Stomach (tissue), 9 donors: ENCODE results near the gene PSMD14. TPM values are rescaled to one million over a fixed set of nuclear protein-coding genes. Genes with fewer than 3 reads are reported as not detected.
"Not testable (repeated sequence)": the region's sequence is repeated elsewhere in the genome, so short reads cannot be mapped to it uniquely, and the experiment has no call there.

Experiments
- DNase-seq, 2 donors: peaks; one replicate each; pipeline versions ENCODE4 v3.0.0 to v3.0.0-alpha.2; 2013 to 2019
- H3K27ac ChIP-seq, 5 donors: fragments of 200-600 bp in 4 of 5; sonication (generic) in 4 of 5; one replicate each; pipeline ENCODE4 v1.5.1; 2013 to 2019; ENCODE audit warnings: mild to moderate bottlenecking in 1 of 5, moderate library complexity in 1 of 5
- H3K27me3 ChIP-seq, 3 donors: fragments of 200-600 bp; sonication (generic); one replicate each; pipeline ENCODE4 v1.5.1; 2017 to 2019; ENCODE audit warnings: mixed run types in 1 of 3
- H3K36me3 ChIP-seq, 4 donors: fragments of 200-600 bp; sonication (generic); 1 replicate in 3 of 4; 2 replicates in 1 of 4; pipeline ENCODE4 v1.5.1; 2016 to 2019
- H3K4me1 ChIP-seq, 4 donors: fragments of 200-600 bp; sonication (generic); one replicate each; pipeline ENCODE4 v1.5.1; 2016 to 2019
- H3K4me3 ChIP-seq, 4 donors: fragments of 200-600 bp; sonication (generic) in 3 of 4; one replicate each; pipeline ENCODE4 v1.5.1; 2016 to 2019; ENCODE audit warnings: mild to moderate bottlenecking in 1 of 4
- H3K9me3 ChIP-seq, 4 donors: fragments of 200-600 bp; sonication (generic); one replicate each; pipeline ENCODE4 v1.5.1; 2016 to 2019
- EP300 ChIP-seq: sonication (generic); formaldehyde crosslinking; IDR thresholded peaks from one replicate; pipeline ENCODE4 v1.6.1; 2017; ENCODE audit warnings: antibody characterized with exemption
- POLR2A ChIP-seq, 4 donors: fragments of 450-650 bp; IDR thresholded peaks; one replicate each; pipeline ENCODE4 v1.6.1; 2016; ENCODE audit warnings: antibody characterized with exemption in 4 of 4, control low read depth in 2 of 4, mild to moderate bottlenecking in 1 of 4, moderate library complexity in 1 of 4
- POLR2AphosphoS5 ChIP-seq, 3 donors: sonication (generic); formaldehyde crosslinking; IDR thresholded peaks; one replicate each; pipeline ENCODE4 v1.6.1; 2016; ENCODE audit warnings: antibody characterized with exemption in 3 of 3
- WGBS, 5 donors: extraction: QIAGEN DNeasy Blood & Tissue Kit in 3 of 5; methylation state at CpG; one replicate each; pipeline versions ENCODE4 v1.1.5 to v1.1.7; 2013 to 2018; 5-methylcytosine and 5-hydroxymethylcytosine counted together
- intact Hi-C: fragments of 100-400 bp; cut with DNase I; formaldehyde crosslinking; loops from one replicate; pipeline ENCODE4 v1.15.1; 2023; ENCODE audit warnings: low total_unique reads
- polyA plus RNA-seq, 3 donors: library from polyadenylated mRNA; stranded (reverse); fragments of 200-250 nt; gene quantifications; one replicate each; pipeline ENCODE4 v1.2.3, GENCODE V29; 2013
- total RNA-seq, 5 donors: library from RNA; depleted of rRNA; stranded (reverse); fragments of >200 nt; gene quantifications; one replicate each; pipeline versions ENCODE4 v1.1.0 to v1.2.3, GENCODE V29; 2014 to 2016
- TF ChIP-seq, protein P1 (sequence below), 7 experiments: fragments of 450-650 bp in 4 of 7; fragments of 200-600 bp in 3 of 7; sonication (generic) in 3 of 7; IDR thresholded peaks; one replicate each; pipeline ENCODE4 v1.5.1; 2016 to 2019; ENCODE audit warnings: antibody characterized with exemption in 7 of 7, control low read depth in 2 of 7, mild to moderate bottlenecking in 1 of 7
- donor health status: healthy with polysubstance abuse.
- donor health status: Bipolar disorder and iron deficiency.
- donor health status: healthy.

Gene PSMD14
- total and polyA plus RNA-seq, 8 donors = 2.9 to 47.2 (median 24.8) TPM

- TF ChIP-seq POLR2A (IDR thresholded peaks at IDR 0.05) (no peak), EP300 (no peak), POLR2AphosphoS5 (IDR thresholded peaks at IDR 0.05) (no peak)
- TF ChIP-seq, protein P1, sequence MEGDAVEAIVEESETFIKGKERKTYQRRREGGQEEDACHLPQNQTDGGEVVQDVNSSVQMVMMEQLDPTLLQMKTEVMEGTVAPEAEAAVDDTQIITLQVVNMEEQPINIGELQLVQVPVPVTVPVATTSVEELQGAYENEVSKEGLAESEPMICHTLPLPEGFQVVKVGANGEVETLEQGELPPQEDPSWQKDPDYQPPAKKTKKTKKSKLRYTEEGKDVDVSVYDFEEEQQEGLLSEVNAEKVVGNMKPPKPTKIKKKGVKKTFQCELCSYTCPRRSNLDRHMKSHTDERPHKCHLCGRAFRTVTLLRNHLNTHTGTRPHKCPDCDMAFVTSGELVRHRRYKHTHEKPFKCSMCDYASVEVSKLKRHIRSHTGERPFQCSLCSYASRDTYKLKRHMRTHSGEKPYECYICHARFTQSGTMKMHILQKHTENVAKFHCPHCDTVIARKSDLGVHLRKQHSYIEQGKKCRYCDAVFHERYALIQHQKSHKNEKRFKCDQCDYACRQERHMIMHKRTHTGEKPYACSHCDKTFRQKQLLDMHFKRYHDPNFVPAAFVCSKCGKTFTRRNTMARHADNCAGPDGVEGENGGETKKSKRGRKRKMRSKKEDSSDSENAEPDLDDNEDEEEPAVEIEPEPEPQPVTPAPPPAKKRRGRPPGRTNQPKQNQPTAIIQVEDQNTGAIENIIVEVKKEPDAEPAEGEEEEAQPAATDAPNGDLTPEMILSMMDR (IDR thresholded peaks at IDR 0.05) = peak in 5 of 7 experiments; percentile 14 to 69 (median 53)
- peak in 1 of 2 donors; percentile 67 for DNase-seq
- H3K27ac ChIP-seq = no peak overlapping the region
- H3K9me3 ChIP-seq = no peaks in the 10 kb centered on the region
- intact Hi-C loops = loop anchor here (10.0 kb wide), 1 partner anchor 48 kb away; no protein-coding TSS in a partner anchor
- no peaks in the 10 kb centered on the region for H3K4me1 ChIP-seq
- no peak overlapping the region for H3K4me3 ChIP-seq
- H3K36me3 ChIP-seq = no peaks in the 10 kb centered on the region
- no peaks in the 10 kb centered on the region for H3K27me3 ChIP-seq
- WGBS, 5 donors = 41 to 48% (median 43%) methylated on average over 5 of the region's 5 CpGs
Observed at GRCh38 chr2:161273038-161273760, 35.0 kb upstream of the PSMD14 start.

DNA sequence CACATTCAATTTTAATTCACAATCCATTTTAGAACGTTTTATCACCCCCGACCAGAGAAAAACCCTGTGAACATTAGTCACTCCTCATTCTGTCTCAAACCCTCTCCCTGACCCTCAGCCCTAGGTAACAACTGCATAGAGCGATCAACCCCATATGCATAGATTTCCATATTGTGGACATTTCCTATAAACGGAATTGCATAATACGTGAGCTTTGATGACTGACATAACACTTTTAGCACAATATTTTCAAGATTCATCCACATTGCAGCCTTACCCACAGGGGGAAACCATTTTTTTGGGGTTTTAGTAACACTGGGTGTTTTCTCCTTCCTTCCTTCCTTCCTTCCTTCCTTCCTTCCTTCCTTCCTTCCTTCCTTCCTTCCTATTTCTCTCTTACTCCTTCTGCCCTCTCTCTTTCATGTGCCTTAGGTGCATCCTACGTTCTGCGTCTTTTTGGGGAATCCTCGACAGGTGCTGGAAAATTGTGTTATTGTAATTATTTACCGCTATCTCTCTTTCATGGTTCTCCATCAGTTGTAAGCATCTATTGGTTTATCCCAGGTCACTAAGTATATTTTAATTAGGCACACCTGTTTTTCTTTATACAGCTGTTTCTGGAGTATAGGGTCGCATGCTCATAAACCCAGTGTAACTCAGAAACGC, 29.5 kb upstream of the PSMD14 start:
- not testable (repeated sequence) for H3K27me3 ChIP-seq, H3K9me3 ChIP-seq, H3K4me1 ChIP-seq, H3K36me3 ChIP-seq, H3K27ac ChIP-seq, H3K4me3 ChIP-seq
- DNase-seq = peak; percentile 7 to 37
- intact Hi-C loops = loop anchor here (10.0 kb wide), 1 partner anchor 54 kb away; no protein-coding TSS in a partner anchor
- 61 to 68% (median 64%) methylated on average over 11 of the region's 11 CpGs for WGBS, 5 donors

- H3K27ac ChIP-seq, H3K4me1 ChIP-seq, DNase-seq, H3K9me3 ChIP-seq, H3K27me3 ChIP-seq, H3K36me3 ChIP-seq, H3K4me3 ChIP-seq: not testable (repeated sequence)
- 69 to 78% (median 75%) methylated on average over 5 of the region's 5 CpGs for WGBS, 5 donors
- intact Hi-C loops = loop anchor here (10.0 kb wide), 1 partner anchor 55 kb away; no protein-coding TSS in a partner anchor
Observed at GRCh38 chr2:161279230-161279815, 28.9 kb upstream of the PSMD14 start.

- peaks cover 0 to 16% (median 2%) of the 10 kb centered on the region in 3 donors for H3K27me3 ChIP-seq
Observed at GRCh38 chr2:161280906-161281323, 27.3 kb upstream of the PSMD14 start.

GRCh38 chr2:161281615-161282310, 26.5 kb upstream of the PSMD14 start:
- H3K4me1 ChIP-seq, H3K27ac ChIP-seq, H3K36me3 ChIP-seq, DNase-seq, intact Hi-C loops, H3K4me3 ChIP-seq: not testable (repeated sequence)
- H3K9me3 ChIP-seq = peaks cover 0 to 11% (median 5%) of the 10 kb centered on the region in 4 donors
- 74 to 87% (median 83%) methylated on average over 11 of the region's 11 CpGs for WGBS, 5 donors
- H3K27me3 ChIP-seq = peaks cover 0 to 16% (median 2%) of the 10 kb centered on the region in 3 donors

More at GRCh38 chr2:161280906-161281323, 27.3 kb upstream of the PSMD14 start:
- H3K27ac ChIP-seq, intact Hi-C loops, H3K9me3 ChIP-seq, H3K36me3 ChIP-seq, H3K4me1 ChIP-seq, H3K4me3 ChIP-seq: not testable (repeated sequence)
- 74 to 81% (median 75%) methylated on average over 18 of the region's 18 CpGs for WGBS, 5 donors
- peak; percentile 6 to 79 for DNase-seq

GRCh38 chr2:161282311-161282644, 25.9 kb upstream of the PSMD14 start:
- H3K4me1 ChIP-seq, DNase-seq, intact Hi-C loops, H3K36me3 ChIP-seq, H3K27ac ChIP-seq, H3K4me3 ChIP-seq: not testable (repeated sequence)
- peaks cover 0 to 12% (median 5%) of the 10 kb centered on the region in 4 donors for H3K9me3 ChIP-seq
- H3K27me3 ChIP-seq = peaks cover 0 to 16% (median 2%) of the 10 kb centered on the region in 3 donors
- WGBS, 5 donors = 88 to 96% (median 91%) methylated on average over 9 of the region's 9 CpGs
